Measurements from ENCODE around the gene LGALS3BP. TPM values are rescaled to one million over a fixed set of nuclear protein-coding genes. Genes with fewer than 3 reads are reported as not detected.

Gene LGALS3BP
- polyA plus RNA-seq, 4 donors: 181 to 361 (median 290) TPM

- DNase-seq: no peak
- Histone ChIP-seq H3K36me3 (ENCODE audit: control insufficient read depth in 3 of 3, insufficient read depth in 2 of 3, low read depth in 1 of 3, low read length in 3 of 3) (peaks cover 0 to 21% (median 0%) of the 10 kb centered on the region in 3 donors), H3K4me3 (ENCODE audit: low read depth in 1 of 3, low read length in 3 of 3) (no peak overlapping the region), H3K9me3 (ENCODE audit: control insufficient read depth in 2 of 2, insufficient read depth in 1 of 2, low read depth in 1 of 2, low read length in 1 of 2) (no peaks in the 10 kb centered on the region), H3K4me1 (ENCODE audit: control insufficient read depth in 3 of 3, insufficient read depth in 2 of 3, low read depth in 1 of 3, low read length in 2 of 3) (peaks cover 2 to 28% (median 6%) of the 10 kb centered on the region in 3 donors), H3K27ac (ENCODE audit: low read depth in 1 of 3, low read length in 2 of 3) (peak overlapping the region in 2 of 3 donors; percentile 64 to 81), H3K27me3 (ENCODE audit: control insufficient read depth in 3 of 3, insufficient read depth in 3 of 3, low read length in 3 of 3) (peaks cover 0 to 4% (median 0%) of the 10 kb centered on the region in 3 donors)
- WGBS, 3 donors: 60 to 79% (median 77%) methylated on average over 11 to 13 of the region's 13 CpGs
- no peak for FAIRE-seq
Measured at GRCh38 chr17:78922816-78923498, 56.8 kb downstream of the LGALS3BP start.

GRCh38 chr17:78921437-78921971 lies 58.2 kb downstream of the LGALS3BP start:
- peak overlapping the region in 1 of 3 donors; percentile 57 for H3K27ac ChIP-seq (ENCODE audit: low read depth in 1 of 3, low read length in 2 of 3)
- peaks cover 0 to 4% (median 0%) of the 10 kb centered on the region in 3 donors for H3K27me3 ChIP-seq (ENCODE audit: control insufficient read depth in 3 of 3, insufficient read depth in 3 of 3, low read length in 3 of 3)
- H3K4me3 ChIP-seq (ENCODE audit: low read depth in 1 of 3, low read length in 3 of 3): no peak overlapping the region
- H3K4me1 ChIP-seq (ENCODE audit: control insufficient read depth in 3 of 3, insufficient read depth in 2 of 3, low read depth in 1 of 3, low read length in 2 of 3): peaks cover 2 to 29% (median 8%) of the 10 kb centered on the region in 3 donors
- DNase-seq: no peak
- peaks cover 0 to 28% (median 0%) of the 10 kb centered on the region in 3 donors for H3K36me3 ChIP-seq (ENCODE audit: control insufficient read depth in 3 of 3, insufficient read depth in 2 of 3, low read depth in 1 of 3, low read length in 3 of 3)
- WGBS, 3 donors: 68 to 87% (median 82%) methylated on average over 8 of the region's 8 CpGs
- H3K9me3 ChIP-seq (ENCODE audit: control insufficient read depth in 2 of 2, insufficient read depth in 1 of 2, low read depth in 1 of 2, low read length in 1 of 2): no peaks in the 10 kb centered on the region
- no peak for FAIRE-seq

Other genes with a start within 250 kb of the LGALS3BP start
- gene CYTH1, start 197.7 kb downstream of the LGALS3BP start, polyA plus RNA-seq: 10 to 100 TPM; 37.6 to 46.3 (median 38.9) TPM
- 10 to 100 TPM in 3 of 4 donors, 1 to 10 TPM in 1; 8.1 to 47.0 (median 19.1) TPM for gene USP36, start 139.1 kb downstream of the LGALS3BP start, polyA plus RNA-seq
- gene CEP295NL, start 76.7 kb downstream of the LGALS3BP start, polyA plus RNA-seq: under 1 TPM in 2 of 4 donors, not detected in 2; 0.25 to 0.28 TPM
- gene TIMP2, start 54.5 kb downstream of the LGALS3BP start, polyA plus RNA-seq: 10 to 100 TPM; 12.7 to 84.6 (median 44.0) TPM
- 10 to 100 TPM; 16.8 to 90.5 (median 42.3) TPM for gene CANT1, start 29.8 kb upstream of the LGALS3BP start, polyA plus RNA-seq
- 10 to 100 TPM in 1 of 4 donors, 1 to 10 TPM in 2, under 1 TPM in 1; 0.67 to 57.4 (median 2.8) TPM for gene C1QTNF1, start 44.2 kb upstream of the LGALS3BP start, polyA plus RNA-seq
- 10 to 100 TPM; 17.6 to 87.9 (median 31.0) TPM for gene ENGASE, start 94.9 kb upstream of the LGALS3BP start, polyA plus RNA-seq

Measured in small intestine (tissue), 7 donors.